ENCODE results near the gene B4GAT1.

- TF ChIP-seq, protein P1, sequence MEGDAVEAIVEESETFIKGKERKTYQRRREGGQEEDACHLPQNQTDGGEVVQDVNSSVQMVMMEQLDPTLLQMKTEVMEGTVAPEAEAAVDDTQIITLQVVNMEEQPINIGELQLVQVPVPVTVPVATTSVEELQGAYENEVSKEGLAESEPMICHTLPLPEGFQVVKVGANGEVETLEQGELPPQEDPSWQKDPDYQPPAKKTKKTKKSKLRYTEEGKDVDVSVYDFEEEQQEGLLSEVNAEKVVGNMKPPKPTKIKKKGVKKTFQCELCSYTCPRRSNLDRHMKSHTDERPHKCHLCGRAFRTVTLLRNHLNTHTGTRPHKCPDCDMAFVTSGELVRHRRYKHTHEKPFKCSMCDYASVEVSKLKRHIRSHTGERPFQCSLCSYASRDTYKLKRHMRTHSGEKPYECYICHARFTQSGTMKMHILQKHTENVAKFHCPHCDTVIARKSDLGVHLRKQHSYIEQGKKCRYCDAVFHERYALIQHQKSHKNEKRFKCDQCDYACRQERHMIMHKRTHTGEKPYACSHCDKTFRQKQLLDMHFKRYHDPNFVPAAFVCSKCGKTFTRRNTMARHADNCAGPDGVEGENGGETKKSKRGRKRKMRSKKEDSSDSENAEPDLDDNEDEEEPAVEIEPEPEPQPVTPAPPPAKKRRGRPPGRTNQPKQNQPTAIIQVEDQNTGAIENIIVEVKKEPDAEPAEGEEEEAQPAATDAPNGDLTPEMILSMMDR (IDR thresholded peaks at IDR 0.05; ENCODE audit: poor library complexity, severe bottlenecking) = no peak
- TF ChIP-seq EP300 (conservative IDR thresholded peaks at IDR 0.05; ENCODE audit: poor library complexity, severe bottlenecking) = no peak
- peak; percentile 2 for TF ChIP-seq POLR2AphosphoS5 (IDR thresholded peaks at IDR 0.05)
- TF ChIP-seq SMC3 (conservative IDR thresholded peaks at IDR 0.05; ENCODE audit: poor library complexity) = no peak
Measured at GRCh38 chr11:66371627-66372415, 24.4 kb upstream of the B4GAT1 start, which contains the start of gene SLC29A2.

Data from neural cell (in vitro differentiated cells).